ENCODE results near the gene SLC19A2.

Gene SLC19A2

DNA sequence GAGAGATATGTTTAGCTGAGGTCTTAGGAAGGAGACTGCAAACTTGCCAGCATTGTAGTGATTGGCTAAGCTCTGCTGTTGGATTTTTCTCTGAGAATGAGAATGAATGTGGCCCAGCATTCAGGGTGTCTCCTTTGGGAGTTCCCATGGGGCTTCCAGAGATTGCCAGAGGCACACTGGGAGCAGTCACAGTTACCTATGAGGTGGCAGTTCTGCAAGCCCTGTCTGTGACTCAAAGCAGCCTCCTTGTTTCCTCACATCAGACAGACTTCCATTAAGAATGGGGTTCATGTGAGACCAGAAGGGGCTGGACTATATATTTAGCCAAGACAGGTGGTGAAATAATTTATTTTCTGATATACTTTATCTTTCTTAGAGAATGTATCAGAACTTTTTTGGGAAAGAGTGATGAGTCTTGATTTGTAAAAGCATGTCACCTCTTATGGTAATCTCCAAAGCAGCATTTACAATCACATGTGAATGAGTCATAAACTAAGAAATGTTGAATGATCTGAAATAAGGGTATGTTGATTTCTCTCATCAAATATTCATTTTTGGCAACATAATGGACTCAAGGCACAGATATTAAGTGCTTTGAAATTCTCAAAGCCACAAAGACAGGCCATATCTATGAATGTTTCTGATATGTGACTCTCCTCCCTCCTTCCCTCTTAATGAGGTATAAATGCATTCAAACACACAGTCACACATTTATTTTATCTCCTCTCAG is 9.5 kb upstream of the SLC19A2 start:
- TF ChIP-seq, protein P1, sequence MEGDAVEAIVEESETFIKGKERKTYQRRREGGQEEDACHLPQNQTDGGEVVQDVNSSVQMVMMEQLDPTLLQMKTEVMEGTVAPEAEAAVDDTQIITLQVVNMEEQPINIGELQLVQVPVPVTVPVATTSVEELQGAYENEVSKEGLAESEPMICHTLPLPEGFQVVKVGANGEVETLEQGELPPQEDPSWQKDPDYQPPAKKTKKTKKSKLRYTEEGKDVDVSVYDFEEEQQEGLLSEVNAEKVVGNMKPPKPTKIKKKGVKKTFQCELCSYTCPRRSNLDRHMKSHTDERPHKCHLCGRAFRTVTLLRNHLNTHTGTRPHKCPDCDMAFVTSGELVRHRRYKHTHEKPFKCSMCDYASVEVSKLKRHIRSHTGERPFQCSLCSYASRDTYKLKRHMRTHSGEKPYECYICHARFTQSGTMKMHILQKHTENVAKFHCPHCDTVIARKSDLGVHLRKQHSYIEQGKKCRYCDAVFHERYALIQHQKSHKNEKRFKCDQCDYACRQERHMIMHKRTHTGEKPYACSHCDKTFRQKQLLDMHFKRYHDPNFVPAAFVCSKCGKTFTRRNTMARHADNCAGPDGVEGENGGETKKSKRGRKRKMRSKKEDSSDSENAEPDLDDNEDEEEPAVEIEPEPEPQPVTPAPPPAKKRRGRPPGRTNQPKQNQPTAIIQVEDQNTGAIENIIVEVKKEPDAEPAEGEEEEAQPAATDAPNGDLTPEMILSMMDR (conservative IDR thresholded peaks at IDR 0.05; ENCODE audit: control insufficient read depth, insufficient read depth, low read depth, low read length): no peak
- peak; percentile 29 for DNase-seq (ENCODE audit: low read depth)
- H3K4me3 ChIP-seq (ENCODE audit: control insufficient read depth, low read depth, low read length): no peak overlapping the region

DNA sequence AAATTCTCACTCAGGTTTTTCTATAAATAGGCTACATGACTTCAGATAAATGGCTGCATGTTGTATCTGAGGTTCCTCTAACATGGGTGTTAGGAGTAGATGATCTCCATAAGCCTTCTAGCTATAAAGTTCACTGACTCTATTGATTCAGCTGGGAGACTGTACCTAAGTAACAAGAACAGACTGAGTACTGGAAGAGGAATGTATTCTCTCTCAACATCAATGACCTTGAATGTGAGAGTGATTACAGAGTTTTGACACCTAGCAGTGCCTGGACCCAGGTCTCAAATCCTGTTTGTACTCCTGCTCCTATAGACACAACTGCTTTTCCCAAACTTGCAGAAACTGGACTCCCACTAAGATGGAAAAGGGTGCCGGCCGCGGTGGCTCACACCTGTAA is 8.6 kb upstream of the SLC19A2 start:
- no peak overlapping the region for H3K4me3 ChIP-seq (ENCODE audit: control insufficient read depth, low read depth, low read length)
- DNase-seq (ENCODE audit: low read depth): no peak
- TF ChIP-seq, protein P1 (conservative IDR thresholded peaks at IDR 0.05; ENCODE audit: control insufficient read depth, insufficient read depth, low read depth, low read length): no peak

DNA sequence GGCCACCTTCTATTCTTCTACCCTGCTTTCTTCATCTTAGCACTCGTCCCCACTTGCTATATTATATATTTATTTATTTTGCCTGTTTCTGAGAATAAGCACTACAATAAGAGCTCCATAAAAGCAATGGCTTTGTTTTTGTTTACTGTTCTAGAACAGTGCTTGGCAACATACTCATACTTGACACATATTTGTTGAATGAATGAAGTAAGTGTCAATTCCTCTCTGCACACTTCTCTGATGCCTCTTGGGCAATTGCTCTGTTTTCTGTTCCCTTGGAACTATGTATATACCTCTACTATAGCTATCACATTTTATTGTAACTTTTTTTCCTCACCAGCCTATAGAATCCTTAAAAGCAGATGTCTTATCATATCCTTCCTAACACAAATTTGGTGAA is 7.5 kb upstream of the SLC19A2 start:
- DNase-seq (ENCODE audit: low read depth): no peak
- no peak overlapping the region for H3K4me3 ChIP-seq (ENCODE audit: control insufficient read depth, low read depth, low read length)
- TF ChIP-seq, protein P1 (conservative IDR thresholded peaks at IDR 0.05; ENCODE audit: control insufficient read depth, insufficient read depth, low read depth, low read length): no peak

DNA sequence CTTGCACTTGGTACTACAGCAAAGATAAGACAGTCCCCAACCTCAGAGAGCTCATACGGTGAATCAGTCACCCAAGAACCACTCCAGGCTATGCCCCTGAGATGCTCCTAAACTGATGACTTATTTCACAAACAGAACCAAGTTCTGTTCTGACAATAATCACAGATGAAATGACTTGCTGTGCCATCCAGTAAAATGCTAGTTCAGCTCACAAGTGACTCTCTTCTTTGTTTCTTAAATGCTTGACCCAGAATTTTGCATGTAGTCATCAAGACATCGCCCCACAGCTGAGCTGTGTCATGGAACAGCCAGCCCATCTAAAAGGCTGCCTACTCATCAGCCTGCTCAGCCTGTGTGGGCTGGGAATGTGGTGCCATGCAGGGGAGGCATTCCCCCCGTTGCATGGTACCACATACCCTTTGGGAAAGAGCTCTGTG is 6.1 kb upstream of the SLC19A2 start:
- H3K4me3 ChIP-seq (ENCODE audit: control insufficient read depth, low read depth, low read length): no peak overlapping the region
- DNase-seq (ENCODE audit: low read depth): peak; percentile 35
- TF ChIP-seq, protein P1 (conservative IDR thresholded peaks at IDR 0.05; ENCODE audit: control insufficient read depth, insufficient read depth, low read depth, low read length): no peak

DNA sequence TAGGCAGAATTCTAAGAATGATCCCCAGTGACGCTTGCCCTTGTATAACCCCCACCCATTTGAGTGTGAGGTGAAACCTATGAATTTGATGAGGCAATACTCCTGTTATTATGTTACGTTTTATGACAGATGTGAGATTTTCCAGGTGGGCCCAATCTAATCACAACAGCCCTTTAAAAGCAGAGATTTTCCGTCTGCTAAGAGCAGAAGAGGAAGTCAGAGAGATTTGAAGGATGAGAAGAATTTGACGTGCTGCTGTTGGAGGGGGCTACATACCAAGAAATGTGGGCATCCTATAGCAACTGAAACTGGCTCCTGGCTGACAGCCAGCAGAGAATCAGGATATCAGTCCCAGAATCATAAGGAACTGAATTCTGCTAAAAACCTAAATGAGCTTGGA is 2.4 kb upstream of the SLC19A2 start:
- no peak for DNase-seq (ENCODE audit: low read depth)
- H3K4me3 ChIP-seq (ENCODE audit: control insufficient read depth, low read depth, low read length): no peak overlapping the region

DNA sequence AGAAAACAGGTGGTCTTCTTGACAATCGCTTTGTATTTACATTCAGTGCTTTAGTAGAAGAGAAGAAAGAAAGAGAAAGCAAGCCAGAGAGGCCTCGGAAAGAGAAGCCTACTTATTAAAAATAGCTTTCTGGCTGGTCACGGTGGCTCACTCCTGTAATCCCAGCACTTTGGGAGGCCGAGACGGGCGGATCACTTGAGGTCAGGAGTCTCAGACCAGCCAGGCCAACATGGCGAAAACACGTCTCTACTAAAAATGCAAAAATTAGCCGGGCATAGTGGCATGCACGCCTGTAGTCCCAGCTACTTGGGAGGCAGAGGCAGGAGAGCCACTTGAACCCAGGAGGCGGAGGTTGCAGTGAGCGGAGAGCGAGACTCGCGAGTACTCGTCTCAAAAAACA is 1.8 kb upstream of the SLC19A2 start:
- TF ChIP-seq, protein P1 (conservative IDR thresholded peaks at IDR 0.05; ENCODE audit: control insufficient read depth, insufficient read depth, low read depth, low read length): no peak
- no peak overlapping the region for H3K4me3 ChIP-seq (ENCODE audit: control insufficient read depth, low read depth, low read length)
- DNase-seq (ENCODE audit: low read depth): no peak

More for the DNA sequence above, 2.4 kb upstream of the SLC19A2 start:
- TF ChIP-seq, protein P1 (conservative IDR thresholded peaks at IDR 0.05; ENCODE audit: control insufficient read depth, insufficient read depth, low read depth, low read length): no peak
